Stimulated activated CD8-positive, alpha-beta memory T cell treated with anti-CD3 and anti-CD28 coated beads, Interleukin-2, amount 100 ng/mL, for 1 hour (primary cell): ENCODE measurements around the gene ID2.
A peak's percentile ranks its signal among the peaks of the same experiment; 100 is the strongest.

Experiments
- DNase-seq, 2 donors: peaks; one replicate each; pipeline ENCODE4 v3.0.0-alpha.2; 2020; ENCODE audit warnings: low read depth in 2 of 2

The ID2 gene

DNA sequence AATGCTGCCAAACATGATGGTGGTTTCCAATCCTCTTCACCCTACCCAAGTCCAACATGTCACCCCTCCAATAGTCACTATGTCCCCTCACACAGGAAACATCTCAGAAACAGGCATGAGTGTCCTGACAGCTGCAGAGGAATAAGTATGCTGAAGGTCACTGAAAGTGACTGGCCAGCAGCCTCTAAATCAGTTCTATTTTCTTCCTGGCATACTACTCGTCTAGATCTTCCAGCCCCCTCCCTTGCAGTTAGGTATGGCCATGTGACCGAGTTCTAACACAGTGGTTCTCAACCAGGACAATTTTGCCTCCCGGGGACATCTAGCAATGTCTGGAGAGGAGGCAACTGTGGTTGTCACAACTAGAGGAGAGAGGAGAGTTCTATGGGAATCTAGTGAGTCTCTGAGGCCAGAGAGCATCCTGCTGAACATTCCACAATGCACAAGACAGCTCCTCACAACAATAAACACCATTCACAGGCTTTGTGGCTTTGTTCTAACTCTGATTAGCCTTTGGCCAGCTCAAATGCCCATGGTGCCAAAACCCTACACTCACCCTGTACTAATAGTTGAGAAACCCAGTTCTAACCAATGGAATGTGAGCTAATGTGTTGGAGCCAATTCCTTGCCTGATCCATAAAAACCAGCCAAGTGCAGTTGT lies 12.6 kb upstream of the ID2 start:
- DNase-seq, result no peak

GRCh38 chr2:8670580-8670979 lies 11.3 kb upstream of the ID2 start:
- no peak for DNase-seq

DNA sequence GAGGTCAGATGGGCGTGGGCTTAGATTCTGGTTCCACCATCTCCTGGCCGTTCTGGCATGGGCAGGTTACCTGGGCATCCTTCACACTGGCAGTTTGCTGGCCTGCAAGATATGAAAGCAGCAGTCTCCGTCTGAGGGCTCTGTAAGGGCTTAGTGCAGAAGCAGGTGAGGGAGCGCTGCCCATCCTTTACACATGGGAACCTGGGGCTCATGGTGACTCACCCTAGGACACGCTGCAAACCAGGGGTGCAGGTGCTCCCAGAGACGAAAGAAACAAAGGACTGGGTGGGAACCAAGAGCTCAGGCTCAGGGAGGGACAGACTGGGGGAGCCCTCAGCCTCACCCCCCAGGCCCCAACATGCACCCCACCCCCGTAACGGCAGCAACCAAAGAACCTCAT lies 10.7 kb upstream of the ID2 start:
- no peak for DNase-seq

DNA sequence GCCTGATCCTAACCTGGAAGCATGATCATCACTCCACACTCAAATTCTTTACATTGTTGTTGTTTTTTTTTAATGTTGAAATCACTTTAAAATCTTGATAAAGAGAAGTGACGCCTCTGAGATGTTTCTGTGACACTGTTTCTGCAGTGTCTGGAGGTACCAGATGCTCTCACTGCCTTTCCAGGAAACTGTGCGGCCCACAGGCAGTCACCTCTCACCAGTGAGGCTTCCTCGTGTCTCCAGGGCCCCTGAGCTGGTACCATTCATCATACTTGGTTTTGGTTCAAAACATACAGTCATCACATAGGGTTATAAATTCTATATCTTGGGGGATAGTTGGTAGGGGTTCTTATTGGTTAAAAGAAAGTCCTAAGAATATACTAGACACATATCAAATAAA lies 10.1 kb upstream of the ID2 start:
- DNase-seq, result no peak

GRCh38 chr2:8672940-8673339 lies 8.9 kb upstream of the ID2 start:
- no peak for DNase-seq

GRCh38 chr2:8673381-8673780 lies 8.5 kb upstream of the ID2 start:
- no peak for DNase-seq

DNA sequence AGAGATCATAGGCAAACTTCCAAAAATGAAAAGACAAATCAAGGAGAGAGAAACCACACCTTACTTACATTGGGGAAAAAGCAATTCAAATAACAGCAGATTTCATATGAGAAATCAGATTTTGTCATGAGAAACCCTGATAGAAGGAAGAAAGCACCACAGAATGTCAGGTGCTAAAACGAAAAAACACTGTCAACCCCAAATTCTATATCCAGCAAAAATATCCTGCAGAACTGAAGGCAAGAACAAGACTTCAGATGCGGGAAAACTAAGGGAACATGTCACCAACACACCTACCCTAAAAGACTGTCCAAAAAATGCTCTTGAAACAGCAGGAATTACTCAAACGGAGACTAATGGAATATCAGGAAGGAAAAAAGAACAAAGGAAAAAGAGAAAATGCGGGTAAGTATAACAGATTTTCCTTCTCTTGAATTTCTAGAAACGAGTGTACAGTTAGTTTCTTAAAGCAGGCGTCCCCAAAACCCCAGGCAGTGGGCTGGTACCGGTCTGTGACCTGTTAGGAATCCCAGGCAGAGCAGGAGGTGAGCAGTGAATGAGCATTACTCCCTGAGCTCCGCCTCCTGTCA lies 7.3 kb upstream of the ID2 start:
- no peak for DNase-seq

GRCh38 chr2:8675543-8675942 lies 6.3 kb upstream of the ID2 start:
- DNase-seq, result no peak

- no peak for DNase-seq
These were observed 5.5 kb upstream of the ID2 start for GRCh38 chr2:8676191-8676920.

DNA sequence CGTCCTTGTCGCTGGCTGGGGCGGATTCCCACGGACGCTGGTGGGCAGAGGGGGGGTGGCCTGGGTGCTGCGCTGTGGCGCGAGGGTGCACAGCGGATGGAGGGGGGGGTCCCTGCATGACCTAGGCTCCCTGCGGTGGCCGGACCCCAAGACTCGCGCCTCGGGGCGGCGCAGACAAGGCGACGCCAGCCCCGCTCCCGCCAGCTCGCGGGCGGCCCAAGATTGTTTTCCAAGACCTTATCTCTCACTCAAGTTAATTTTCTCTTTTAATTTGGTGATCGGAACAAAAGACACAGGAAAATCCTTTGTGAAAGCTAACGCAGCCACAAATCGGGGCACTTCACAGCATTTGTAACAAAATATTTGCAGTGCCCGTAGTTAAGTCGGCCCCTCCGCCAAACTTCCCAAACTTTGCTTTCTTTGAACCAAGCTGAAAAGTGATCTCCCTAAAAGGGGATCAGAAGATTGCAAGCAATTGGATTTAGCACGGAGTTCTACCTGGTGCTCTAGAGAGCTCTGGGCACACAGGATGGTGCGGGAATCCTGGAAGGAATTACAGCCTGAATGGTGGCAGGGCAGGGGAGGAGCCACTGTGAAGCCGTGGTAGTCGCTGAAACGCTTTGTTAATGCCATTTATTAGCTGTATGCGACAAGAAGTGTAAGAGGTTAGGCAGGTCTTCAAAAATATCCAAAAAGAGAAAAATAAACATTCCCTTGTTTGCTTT lies 4.8 kb upstream of the ID2 start:
- DNase-seq, result no peak

DNA sequence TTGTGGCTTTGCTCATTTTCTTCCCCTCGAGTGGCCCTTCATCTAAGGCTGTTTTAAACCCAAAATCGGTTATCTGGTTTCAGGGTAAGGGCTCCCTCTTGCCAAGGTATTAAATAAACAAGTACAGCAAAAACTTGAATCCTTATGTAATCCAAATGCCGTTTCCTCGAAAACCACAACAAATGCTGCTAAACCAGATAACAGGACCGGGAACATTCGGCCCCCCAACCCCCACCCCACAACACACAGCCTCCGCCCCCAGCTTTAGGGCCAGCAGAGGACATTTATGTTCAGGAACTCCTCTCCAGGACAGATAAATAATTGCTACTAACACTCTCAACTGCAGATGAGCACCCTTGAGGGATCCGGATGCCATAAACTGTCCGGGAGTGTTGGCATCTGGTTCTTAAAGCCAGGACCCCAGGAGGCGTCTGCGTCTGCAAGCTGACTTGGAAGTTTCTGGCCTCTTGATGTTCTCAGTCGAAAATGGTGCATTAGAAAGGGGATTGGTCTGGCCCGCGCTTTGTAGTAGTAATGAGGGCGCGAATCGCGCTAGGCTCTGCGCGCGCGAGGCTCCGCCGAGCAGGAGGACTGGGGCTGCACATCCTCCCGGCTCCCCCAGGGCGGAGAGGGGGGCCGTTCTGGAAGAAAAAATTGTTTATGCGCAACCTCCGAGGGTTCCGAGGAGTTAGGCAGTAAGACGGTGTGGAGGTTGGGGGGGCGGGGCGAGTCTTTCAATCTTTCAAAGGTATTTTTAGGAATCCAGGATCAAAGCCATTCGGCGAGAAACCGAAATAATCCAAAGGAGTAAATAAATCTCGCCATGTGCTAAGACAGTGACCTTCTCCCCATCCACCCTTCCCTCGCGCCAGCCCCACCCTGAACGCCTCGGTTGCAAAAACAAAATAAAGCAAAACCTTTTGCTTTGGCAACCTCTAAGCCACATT lies 3.9 kb upstream of the ID2 start:
- no peak for DNase-seq

DNA sequence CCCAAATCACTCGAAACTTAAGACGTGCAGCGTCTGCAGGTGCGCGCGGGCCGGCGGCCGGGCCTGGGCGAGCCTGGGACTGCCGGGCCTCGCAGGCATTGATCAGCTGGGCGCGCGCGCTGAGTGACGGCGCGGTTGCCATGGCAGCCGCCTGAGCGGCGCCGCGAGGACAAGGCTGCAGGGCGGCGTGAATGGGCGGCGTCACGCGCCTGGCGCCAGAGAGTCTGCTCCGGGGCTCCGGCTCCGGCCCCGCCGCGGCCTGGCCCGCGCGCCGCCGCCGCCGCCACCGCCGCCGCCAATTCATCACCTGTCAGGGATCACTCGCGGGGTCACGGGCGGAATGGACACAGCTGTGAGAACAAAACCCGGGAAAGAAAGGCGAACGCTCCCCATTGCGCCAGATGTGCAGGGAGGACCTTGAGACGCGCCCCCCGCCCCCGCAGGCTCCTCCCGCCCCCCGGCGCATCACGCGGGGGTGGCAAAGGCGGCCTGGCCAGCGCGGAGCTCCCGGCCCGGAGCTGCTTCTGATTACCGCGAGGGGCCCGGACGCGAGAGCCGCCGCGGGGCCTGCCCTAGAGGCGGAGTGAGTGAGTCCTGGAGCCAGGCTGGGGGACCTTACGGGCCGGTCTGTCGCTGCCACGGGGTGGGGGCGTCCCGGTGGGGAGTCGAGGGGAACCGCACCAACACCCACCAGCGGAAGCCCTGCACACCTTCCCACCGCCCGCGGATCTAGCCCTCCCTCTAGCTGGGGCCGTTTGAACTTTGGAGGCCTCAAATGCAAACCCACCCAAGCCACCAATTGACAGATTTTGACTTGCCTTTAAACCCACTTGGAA lies 2.9 kb upstream of the ID2 start:
- DNase-seq, result peak; percentile 64 to 67

DNA sequence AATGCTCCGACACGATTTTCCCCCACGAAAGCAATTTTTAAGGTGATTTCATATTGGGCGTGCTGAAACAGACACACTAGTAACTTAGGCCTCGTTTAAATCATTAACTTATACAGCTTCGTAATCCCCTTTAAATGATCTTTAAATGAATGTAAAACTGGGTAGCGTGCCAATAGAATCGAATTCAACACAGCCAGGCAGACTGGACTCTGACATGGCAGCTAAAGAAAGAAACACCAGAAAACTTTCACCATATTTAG lies 2.4 kb upstream of the ID2 start:
- no peak for DNase-seq

GRCh38 chr2:8679827-8680731 lies 1.8 kb upstream of the ID2 start:
- DNase-seq, result no peak

DNA sequence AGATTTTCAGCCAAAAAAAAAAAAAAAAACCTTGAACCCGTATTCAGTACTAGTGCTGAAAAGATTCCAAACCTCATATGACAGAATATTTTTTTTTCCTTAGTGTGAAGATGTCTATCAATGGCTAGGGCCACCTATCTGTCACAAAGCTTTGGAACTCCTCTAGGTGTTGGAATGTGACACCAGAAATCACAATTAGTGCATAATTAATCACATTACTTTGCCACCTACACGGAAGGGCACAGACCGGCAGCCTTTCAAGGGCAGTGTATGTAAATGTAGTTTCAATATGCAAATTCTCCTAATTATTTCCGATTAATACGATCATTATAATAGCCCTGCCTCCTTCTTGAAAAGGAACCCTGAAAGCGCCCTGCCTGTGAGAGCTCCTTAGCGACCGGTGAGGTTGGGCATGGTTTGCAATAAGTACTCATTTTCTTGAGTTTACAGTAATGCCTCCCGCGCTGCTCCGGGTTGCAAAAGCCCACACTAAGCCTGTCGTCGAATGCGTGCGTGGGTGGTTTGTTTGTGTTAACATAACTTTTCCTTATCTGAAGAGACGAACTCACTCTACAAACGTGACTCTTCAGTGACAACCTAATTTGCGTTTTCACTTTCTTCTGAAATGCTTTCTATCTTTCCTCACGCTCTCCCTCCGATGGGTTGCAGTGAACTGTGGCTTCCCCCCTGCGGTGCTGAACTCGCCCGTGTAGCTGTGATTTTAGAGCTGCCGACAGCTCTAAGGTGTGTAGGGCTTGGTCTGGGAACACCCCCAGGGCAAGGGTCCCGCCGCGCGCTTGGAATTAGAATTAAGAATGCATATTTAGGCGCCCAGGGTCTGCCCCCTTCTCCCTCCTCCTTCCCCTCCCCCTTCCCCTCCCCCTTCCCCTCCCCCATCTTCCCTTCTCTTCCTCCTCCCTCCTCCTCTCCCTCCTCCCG lies 765 bp upstream of the ID2 start:
- DNase-seq, result no peak

DNA sequence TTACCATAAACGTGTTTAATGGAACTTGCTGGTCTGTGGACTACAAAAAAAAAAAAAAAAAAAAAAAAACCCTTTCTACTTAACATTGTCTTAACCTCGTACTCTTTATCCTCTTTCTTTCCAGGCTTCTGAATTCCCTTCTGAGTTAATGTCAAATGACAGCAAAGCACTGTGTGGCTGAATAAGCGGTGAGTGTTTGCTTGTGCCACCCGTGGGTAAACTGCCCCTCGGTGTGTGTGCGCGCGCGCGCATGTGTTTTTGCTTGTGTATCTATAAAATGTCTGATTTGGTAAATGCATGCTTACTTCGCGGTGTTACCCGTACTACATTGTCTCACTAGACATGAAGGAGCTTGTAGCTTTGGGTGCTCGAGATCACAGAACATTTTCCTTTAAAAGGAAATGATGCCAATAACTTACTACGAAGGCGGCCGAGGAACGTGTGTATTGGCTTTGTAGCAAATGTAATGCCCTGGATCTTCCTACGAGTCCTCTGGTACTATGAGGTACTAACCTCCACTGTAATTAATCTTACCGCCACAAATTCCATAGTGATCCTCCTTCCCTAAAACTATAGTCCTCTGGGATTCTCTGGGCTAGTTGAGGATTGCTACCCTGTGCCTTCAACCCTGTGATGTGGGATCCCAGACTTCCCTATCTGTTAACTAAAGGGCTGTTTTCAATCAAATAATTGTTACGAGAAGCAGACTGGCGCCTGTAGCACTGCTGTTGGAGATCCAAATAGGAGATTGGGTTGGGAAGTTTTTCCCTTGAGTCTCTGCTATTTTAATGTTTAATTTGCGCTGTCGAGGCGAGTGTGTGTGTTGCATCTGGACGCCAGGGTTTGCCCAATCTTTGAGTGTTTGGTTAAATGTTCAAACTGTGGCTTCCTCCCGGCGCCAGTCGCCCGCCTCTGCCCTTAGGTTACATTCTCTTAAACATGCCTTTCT lies 1.1 kb downstream of the ID2 start:
- no peak for DNase-seq

- no peak for DNase-seq
These were observed 2.7 kb downstream of the ID2 start for GRCh38 chr2:8684540-8684877.
